HepG2 (cell line): ENCODE data around the gene MBTD1. TPM values are rescaled to one million over a fixed set of nuclear protein-coding genes. Genes with fewer than 3 reads are reported as not detected.

Source experiments
- BORCS8-MEF2B ChIP-seq: sonication (generic); formaldehyde crosslinking; IDR thresholded peaks from 2 replicates; pipeline ENCODE4 v1.8.0; 2022; ENCODE audit warnings: mild to moderate bottlenecking, missing genetic modification reagents
- ERF ChIP-seq: IDR thresholded peaks from 2 replicates; pipeline ENCODE4 v1.6.1; 2018; ENCODE audit warnings: missing biosample characterization, missing genetic modification reagents
- GABPA ChIP-seq, 2 experiments: IDR thresholded peaks; 2 replicates each; pipeline ENCODE4 v1.6.1; 2011 to 2016; ENCODE audit warnings: low read depth in 2 of 2, low read length in 1 of 2, missing biosample characterization in 1 of 2, missing genetic modification characterization in 1 of 2
- HNRNPUL1 ChIP-seq: fragments of 200-400 bp; formaldehyde crosslinking; IDR thresholded peaks from 2 replicates; pipeline ENCODE4 v1.6.1; 2017; ENCODE audit warnings: low read depth, mild to moderate bottlenecking, low read length, moderate library complexity
- KLF11 ChIP-seq: IDR thresholded peaks from 2 replicates; pipeline ENCODE4 v1.6.1; 2016; ENCODE audit warnings: missing compliant biosample characterization
- MEIS1 ChIP-seq: sonication (generic); formaldehyde crosslinking; IDR thresholded peaks from 2 replicates; pipeline ENCODE4 v1.9.0; 2021; ENCODE audit warnings: mild to moderate bottlenecking, missing genetic modification reagents, moderate library complexity, borderline replicate concordance
- NCOA5 ChIP-seq: sonication (generic); formaldehyde crosslinking; IDR thresholded peaks from 2 replicates; pipeline ENCODE4 v1.4.0; 2020; ENCODE audit warnings: missing genetic modification reagents
- PHF21A ChIP-seq: sonication (generic); formaldehyde crosslinking; IDR thresholded peaks from 2 replicates; pipeline ENCODE4 v1.5.0; 2020; ENCODE audit warnings: mild to moderate bottlenecking, missing genetic modification reagents
- SIN3A ChIP-seq: IDR thresholded peaks from 2 replicates; pipeline ENCODE4 v1.6.1; 2011; ENCODE audit warnings: low read depth, mild to moderate bottlenecking, control low read depth, low read length, borderline replicate concordance
- TBL1XR1 ChIP-seq: fragments of 150-350 bp; IDR thresholded peaks from 2 replicates; pipeline ENCODE4 v1.6.1; 2014; ENCODE audit warnings: borderline replicate concordance, low read length; ENCODE audit not compliant: partially characterized antibody
- UBTF ChIP-seq: sonication (generic); formaldehyde crosslinking; IDR thresholded peaks from 2 replicates; pipeline ENCODE4 v1.4.0; 2020; ENCODE audit warnings: mild to moderate bottlenecking, missing genetic modification reagents
- ZKSCAN1 ChIP-seq: fragments of 150-350 bp; IDR thresholded peaks from 2 replicates; pipeline ENCODE4 v1.6.1; 2014; ENCODE audit warnings: low read length
- ZNF274 ChIP-seq: sonication (generic); formaldehyde crosslinking; IDR thresholded peaks from 2 replicates; pipeline ENCODE4 v1.5.1; 2020; ENCODE audit warnings: mild to moderate bottlenecking, missing genetic modification reagents
- ZNF407 ChIP-seq: sonication (generic); formaldehyde crosslinking; IDR thresholded peaks from one replicate; pipeline ENCODE4 v1.5.1; 2020; ENCODE audit warnings: mild to moderate bottlenecking, missing genetic modification reagents; ENCODE audit errors: not compliant biosample characterization
- ZNF431 ChIP-seq: sonication (generic); formaldehyde crosslinking; IDR thresholded peaks from 2 replicates; pipeline ENCODE4 v1.9.0; 2022; ENCODE audit warnings: missing genetic modification reagents, low read depth, mild to moderate bottlenecking, borderline replicate concordance
- ZNF761 ChIP-seq: sonication (generic); formaldehyde crosslinking; conservative IDR thresholded peaks from 2 replicates; pipeline ENCODE4 v1.4.0; 2020; ENCODE audit warnings: mild to moderate bottlenecking, missing genetic modification reagents
- ZNF784 ChIP-seq: sonication (generic); formaldehyde crosslinking; IDR thresholded peaks from 2 replicates; pipeline ENCODE4 v1.5.1; 2020; ENCODE audit warnings: missing genetic modification reagents, mild to moderate bottlenecking, borderline replicate concordance
- polyA plus RNA-seq, 8 experiments: library from polyadenylated mRNA; depleted of rRNA in 3 of 8; stranded (reverse) in 7 of 8; unstranded in 1 of 8; fragments of >200 nt; fragmentation: Illumina TruSeq in 4 of 8; extraction: Trizol in 4 of 8; gene quantifications; 2 replicates each; pipeline versions ENCODE4 v1.2.1 to v1.2.3, GENCODE V29; 2011 to 2016; ENCODE audit warnings: low read depth in 4 of 8, missing spikeins in 1 of 8, mixed read lengths in 1 of 8; ENCODE audit not compliant: insufficient read depth in 1 of 8
- total RNA-seq, 5 experiments: library from RNA; depleted of rRNA; stranded (reverse); fragments of >200 nt; fragmentation: Illumina TruSeq; extraction: Trizol; gene quantifications; 2 replicates each; pipeline ENCODE4 v1.2.3, GENCODE V29; 2016; ENCODE audit warnings: low read depth in 1 of 5

The MBTD1 gene
- total and polyA plus RNA-seq, 2 of the 13 experiments (the other 11 are each of a cell fraction or from before 2014, with no cell fraction given) = 20.9 TPM

- TF ChIP-seq ZNF761 (CRISPR knock-in tag) (peak; percentile 99), UBTF (peak; percentile 96), ERF (CRISPR knock-in tag) (peak; percentile 100), ZNF274 (CRISPR knock-in tag) (peak; percentile 95), SIN3A (peak; percentile 100), GABPA (IDR thresholded peaks at IDR 0.05; ENCODE audit: low read depth, low read length) (peak; percentile 98), GABPA (CRISPR knock-in tag; IDR thresholded peaks at IDR 0.05; ENCODE audit: low read depth) (peak; percentile 100), NCOA5 (no peak; the same call in 1 of the 2 replicates), BORCS8-MEF2B (peak; percentile 90), PHF21A (CRISPR knock-in tag) (peak; percentile 96), MEIS1 (peak; percentile 98), KLF11 (CRISPR knock-in tag) (peak; percentile 99), ZNF784 (CRISPR knock-in tag) (peak; percentile 96; the same call in 1 of the 2 replicates), ZKSCAN1 (peak; percentile 93), TBL1XR1 (peak; percentile 96), ZNF407 (CRISPR knock-in tag) (peak; percentile 83), HNRNPUL1 (no peak), ZNF431 (CRISPR knock-in tag) (peak; percentile 96)
These were observed 106.4 kb downstream of the MBTD1 start, which contains the start of gene NME1 (continued) for GRCh38 chr17:51153210-51154072.
